ENCODE measurements around the gene PRIM1. TPM values are rescaled to one million over a fixed set of nuclear protein-coding genes. Genes with fewer than 3 reads are reported as not detected.

The PRIM1 gene
- total RNA-seq, 2 donors from 2014 or later = 2.2 to 2.6 TPM

- Histone ChIP-seq H3K27me3 (no peaks in the 10 kb centered on the region), H3K27ac (peak within 1 kb of the TSS; percentile 95 to 96), H3K4me3 (peak within 1 kb of the TSS; percentile 76 to 83), H3K9me3 (no peaks in the 10 kb centered on the region), H3K36me3 (peaks cover 15% of the 10 kb centered on the region), H3K4me1 (peaks cover 0 to 46% of the 10 kb centered on the region in 2 donors)
- peak; percentile 99 for DNase-seq (ENCODE audit: low spot score)
- no peak for TF ChIP-seq CTCF (IDR thresholded peaks at IDR 0.05)
These were observed 27.0 kb downstream of the PRIM1 start, which contains the start of gene NACA for GRCh38 chr12:56724972-56725722. NACA (minus strand) TSS chr12:56725299; CDS start chr12:56724521, 778 bp downstream.

- DNase-seq (ENCODE audit: low spot score) = no peak
- peak overlapping the region; percentile 76 to 83 for H3K4me3 ChIP-seq
- no peak for TF ChIP-seq CTCF (IDR thresholded peaks at IDR 0.05)
- H3K27me3 ChIP-seq = no peaks in the 10 kb centered on the region
- H3K36me3 ChIP-seq = peaks cover 19% of the 10 kb centered on the region
- no peaks in the 10 kb centered on the region for H3K9me3 ChIP-seq
- H3K4me1 ChIP-seq = peaks cover 0 to 52% of the 10 kb centered on the region in 2 donors
- peak overlapping the region; percentile 95 to 96 for H3K27ac ChIP-seq
These were observed 27.5 kb downstream of the PRIM1 start for GRCh38 chr12:56724701-56724971.

GRCh38 chr12:56723889-56724700 is 28.0 kb downstream of the PRIM1 start:
- Histone ChIP-seq H3K36me3 (peaks cover 24% of the 10 kb centered on the region), H3K9me3 (no peaks in the 10 kb centered on the region), H3K4me1 (peaks cover 0 to 57% of the 10 kb centered on the region in 2 donors), H3K4me3 (peak overlapping the region; percentile 76 to 83), H3K27me3 (no peaks in the 10 kb centered on the region), H3K27ac (peak overlapping the region; percentile 95 to 96)
- DNase-seq (ENCODE audit: low spot score) = peak; percentile 80
- TF ChIP-seq CTCF (IDR thresholded peaks at IDR 0.05) = no peak

- Histone ChIP-seq H3K4me3 (peak overlapping the region; percentile 76 to 83), H3K36me3 (peaks cover 30% of the 10 kb centered on the region), H3K27ac (peak overlapping the region; percentile 95 to 96), H3K9me3 (no peaks in the 10 kb centered on the region), H3K27me3 (no peaks in the 10 kb centered on the region), H3K4me1 (peaks cover 0 to 64% of the 10 kb centered on the region in 2 donors)
- no peak for TF ChIP-seq CTCF (IDR thresholded peaks at IDR 0.05)
- DNase-seq (ENCODE audit: low spot score) = no peak
These were observed 28.8 kb downstream of the PRIM1 start for GRCh38 chr12:56723352-56723751.

GRCh38 chr12:56722832-56723231 is 29.3 kb downstream of the PRIM1 start:
- TF ChIP-seq CTCF (IDR thresholded peaks at IDR 0.05) = no peak
- Histone ChIP-seq H3K36me3 (peaks cover 30% of the 10 kb centered on the region), H3K4me1 (peaks cover 0 to 70% of the 10 kb centered on the region in 2 donors), H3K27me3 (no peaks in the 10 kb centered on the region), H3K27ac (peak overlapping the region; percentile 95 to 96), H3K4me3 (peak overlapping the region in 1 of 2 donors; percentile 76), H3K9me3 (no peaks in the 10 kb centered on the region)
- no peak for DNase-seq (ENCODE audit: low spot score)

Measured in right atrium auricular region (tissue), 2 donors.